HepG2 (cell line): ENCODE results near the gene LNX2. TPM values are rescaled to one million over a fixed set of nuclear protein-coding genes. Genes with fewer than 3 reads are reported as not detected.

Source experiments
- HNF1B ChIP-seq: sonication (generic); formaldehyde crosslinking; IDR thresholded peaks from 2 replicates; pipeline ENCODE4 v1.5.1; 2020; ENCODE audit warnings: mild to moderate bottlenecking, moderate library complexity, missing genetic modification reagents
- HOMEZ ChIP-seq: IDR thresholded peaks from 2 replicates; pipeline ENCODE4 v1.6.1; 2016; ENCODE audit warnings: low read depth
- KLF13 ChIP-seq: sonication (generic); formaldehyde crosslinking; IDR thresholded peaks from 2 replicates; pipeline ENCODE4 v1.4.0; 2020; ENCODE audit warnings: mild to moderate bottlenecking, missing genetic modification reagents
- NAIF1 ChIP-seq: sonication (generic); formaldehyde crosslinking; IDR thresholded peaks from 2 replicates; pipeline ENCODE4 v1.5.0; 2020; ENCODE audit warnings: mild to moderate bottlenecking, missing genetic modification reagents, borderline replicate concordance
- SOX5 ChIP-seq: IDR thresholded peaks from 2 replicates; pipeline ENCODE4 v1.6.1; 2016; ENCODE audit warnings: borderline replicate concordance
- SRF ChIP-seq: IDR thresholded peaks from 2 replicates; pipeline ENCODE4 v1.6.1; 2011; ENCODE audit warnings: mild to moderate bottlenecking, low read depth, low read length, moderate library complexity
- TBX3 ChIP-seq: fragments of 450-650 bp; IDR thresholded peaks from 2 replicates; pipeline ENCODE4 v1.6.1; 2017; ENCODE audit warnings: antibody characterized with exemption, mild to moderate bottlenecking, inconsistent platforms, borderline replicate concordance
- THAP9 ChIP-seq: sonication (generic); formaldehyde crosslinking; IDR thresholded peaks from 2 replicates; pipeline ENCODE4; 2020; ENCODE audit warnings: missing genetic modification reagents, mild to moderate bottlenecking, borderline replicate concordance
- ZBTB44 ChIP-seq: sonication (generic); formaldehyde crosslinking; IDR thresholded peaks from 2 replicates; pipeline ENCODE4 v1.4.0; 2020; ENCODE audit warnings: missing genetic modification reagents
- ZNF263 ChIP-seq: sonication (generic); formaldehyde crosslinking; IDR thresholded peaks from 2 replicates; pipeline ENCODE4 v1.4.0; 2020; ENCODE audit warnings: missing genetic modification reagents
- ZNF318 ChIP-seq: sonication (generic); formaldehyde crosslinking; IDR thresholded peaks from 2 replicates; pipeline ENCODE4 v1.4.0; 2020; ENCODE audit warnings: mild to moderate bottlenecking, missing genetic modification reagents
- ZNF468 ChIP-seq: sonication (generic); formaldehyde crosslinking; IDR thresholded peaks from 2 replicates; pipeline ENCODE4 v1.8.0; 2022; ENCODE audit warnings: mild to moderate bottlenecking, moderate library complexity, missing genetic modification reagents
- polyA plus RNA-seq, 8 experiments: library from polyadenylated mRNA; depleted of rRNA in 3 of 8; stranded (reverse) in 7 of 8; unstranded in 1 of 8; fragments of >200 nt; fragmentation: Illumina TruSeq in 4 of 8; extraction: Trizol in 4 of 8; gene quantifications; 2 replicates each; pipeline versions ENCODE4 v1.2.1 to v1.2.3, GENCODE V29; 2011 to 2016; ENCODE audit warnings: low read depth in 4 of 8, missing spikeins in 1 of 8, mixed read lengths in 1 of 8; ENCODE audit not compliant: insufficient read depth in 1 of 8
- total RNA-seq, 5 experiments: library from RNA; depleted of rRNA; stranded (reverse); fragments of >200 nt; fragmentation: Illumina TruSeq; extraction: Trizol; gene quantifications; 2 replicates each; pipeline ENCODE4 v1.2.3, GENCODE V29; 2016; ENCODE audit warnings: low read depth in 1 of 5

The LNX2 gene
- total and polyA plus RNA-seq, 2 of the 13 experiments (the other 11 are each of a cell fraction or from before 2014, with no cell fraction given), result 9.2 to 9.7 TPM

GRCh38 chr13:27620377-27621115 lies at the start of gene LNX2 (continued):
- TF ChIP-seq ZNF468 (CRISPR knock-in tag) (no peak), SRF (no peak), ZBTB44 (CRISPR knock-in tag) (no peak), HNF1B (CRISPR knock-in tag) (peak; percentile 37; the same call in 1 of the 2 replicates), NAIF1 (CRISPR knock-in tag) (peak; percentile 62; the same call in 1 of the 2 replicates), ZNF318 (no peak), SOX5 (CRISPR knock-in tag) (no peak), ZNF263 (peak; percentile 70), THAP9 (CRISPR knock-in tag) (peak; percentile 44; the same call in 1 of the 2 replicates), HOMEZ (CRISPR knock-in tag) (0 out of 2 replicates have a peak, but pooled peaks have one; percentile 11), TBX3 (peak; percentile 12; the same call in 1 of the 2 replicates), KLF13 (CRISPR knock-in tag) (no peak)
